IPS-18a (cell line): ENCODE results near the gene PRSS56.

Source experiments
- H3K27ac ChIP-seq: one replicate; pipeline ENCODE4 v1.5.1; 2013; ENCODE audit warnings: low read length
- H3K27me3 ChIP-seq: one replicate; pipeline ENCODE4 v1.6.1; 2013; ENCODE audit warnings: mild to moderate bottlenecking, low read length; ENCODE audit not compliant: control insufficient read depth, insufficient read depth
- H3K36me3 ChIP-seq: one replicate; pipeline ENCODE4 v1.6.1; 2013; ENCODE audit warnings: low read depth, low read length; ENCODE audit not compliant: control insufficient read depth
- H3K4me1 ChIP-seq: one replicate; pipeline ENCODE4 v1.6.1; 2013; ENCODE audit warnings: low read depth, low read length; ENCODE audit not compliant: control insufficient read depth
- H3K4me3 ChIP-seq: one replicate; pipeline ENCODE4 v1.5.1; 2013; ENCODE audit warnings: low read length
- H3K9ac ChIP-seq: one replicate; pipeline ENCODE4 v1.6.1; 2013; ENCODE audit warnings: mild to moderate bottlenecking, low read length, moderate library complexity
- H3K9me3 ChIP-seq: one replicate; pipeline ENCODE4 v1.6.1; 2013; ENCODE audit warnings: low read depth, low read length; ENCODE audit not compliant: control insufficient read depth

Gene PRSS56

GRCh38 chr2:232488721-232489300 is 31.4 kb upstream of the PRSS56 start:
- Histone ChIP-seq H3K9ac (no peak overlapping the region), H3K9me3 (no peaks in the 10 kb centered on the region), H3K4me1 (peaks cover 10% of the 10 kb centered on the region), H3K27ac (no peak overlapping the region), H3K36me3 (no peaks in the 10 kb centered on the region), H3K4me3 (no peak overlapping the region), H3K27me3 (peaks cover 67% of the 10 kb centered on the region)

- Histone ChIP-seq H3K9ac (no peak overlapping the region), H3K36me3 (no peaks in the 10 kb centered on the region), H3K9me3 (no peaks in the 10 kb centered on the region), H3K27me3 (peaks cover 58% of the 10 kb centered on the region), H3K4me1 (peaks cover 13% of the 10 kb centered on the region), H3K27ac (no peak overlapping the region), H3K4me3 (no peak overlapping the region)
These were observed 30.5 kb upstream of the PRSS56 start for GRCh38 chr2:232489516-232490220.

- H3K9ac ChIP-seq, result no peak overlapping the region
- H3K27me3 ChIP-seq, result peaks cover 50% of the 10 kb centered on the region
- no peak overlapping the region for H3K27ac ChIP-seq
- H3K4me1 ChIP-seq, result peaks cover 13% of the 10 kb centered on the region
- H3K9me3 ChIP-seq, result no peaks in the 10 kb centered on the region
- H3K36me3 ChIP-seq, result no peaks in the 10 kb centered on the region
- no peak overlapping the region for H3K4me3 ChIP-seq
These were observed 29.7 kb upstream of the PRSS56 start for GRCh38 chr2:232490221-232491138.

GRCh38 chr2:232491139-232491780 is 28.9 kb upstream of the PRSS56 start:
- H3K27ac ChIP-seq, result no peak overlapping the region
- H3K36me3 ChIP-seq, result no peaks in the 10 kb centered on the region
- H3K9ac ChIP-seq, result no peak overlapping the region
- H3K4me1 ChIP-seq, result peaks cover 13% of the 10 kb centered on the region
- H3K9me3 ChIP-seq, result no peaks in the 10 kb centered on the region
- H3K4me3 ChIP-seq, result no peak overlapping the region
- H3K27me3 ChIP-seq, result peaks cover 42% of the 10 kb centered on the region

- no peaks in the 10 kb centered on the region for H3K9me3 ChIP-seq
- no peaks in the 10 kb centered on the region for H3K36me3 ChIP-seq
- no peak overlapping the region for H3K4me3 ChIP-seq
- no peak overlapping the region for H3K9ac ChIP-seq
- peaks cover 13% of the 10 kb centered on the region for H3K4me1 ChIP-seq
- H3K27ac ChIP-seq, result no peak overlapping the region
- H3K27me3 ChIP-seq, result peaks cover 32% of the 10 kb centered on the region
These were observed 27.8 kb upstream of the PRSS56 start for GRCh38 chr2:232492236-232492848.

- no peaks in the 10 kb centered on the region for H3K9me3 ChIP-seq
- H3K27ac ChIP-seq, result no peak overlapping the region
- peaks cover 25% of the 10 kb centered on the region for H3K27me3 ChIP-seq
- no peaks in the 10 kb centered on the region for H3K36me3 ChIP-seq
- no peak overlapping the region for H3K9ac ChIP-seq
- H3K4me1 ChIP-seq, result peaks cover 13% of the 10 kb centered on the region
- H3K4me3 ChIP-seq, result no peak overlapping the region
These were observed 27.1 kb upstream of the PRSS56 start for GRCh38 chr2:232492963-232493700.

- Histone ChIP-seq H3K9me3 (no peaks in the 10 kb centered on the region), H3K9ac (no peak overlapping the region), H3K36me3 (no peaks in the 10 kb centered on the region), H3K27me3 (peaks cover 17% of the 10 kb centered on the region), H3K4me1 (peaks cover 13% of the 10 kb centered on the region), H3K4me3 (no peak overlapping the region), H3K27ac (no peak overlapping the region)
These were observed 26.3 kb upstream of the PRSS56 start for GRCh38 chr2:232493701-232494474.

- H3K9me3 ChIP-seq, result no peaks in the 10 kb centered on the region
- peaks cover 11% of the 10 kb centered on the region for H3K27me3 ChIP-seq
- H3K4me1 ChIP-seq, result peaks cover 8% of the 10 kb centered on the region
- H3K9ac ChIP-seq, result no peak overlapping the region
- H3K27ac ChIP-seq, result no peak overlapping the region
- H3K4me3 ChIP-seq, result no peak overlapping the region
- no peaks in the 10 kb centered on the region for H3K36me3 ChIP-seq
These were observed 25.6 kb upstream of the PRSS56 start for GRCh38 chr2:232494542-232494941.

- peaks cover 3% of the 10 kb centered on the region for H3K27me3 ChIP-seq
- no peak overlapping the region for H3K9ac ChIP-seq
- no peak overlapping the region for H3K4me3 ChIP-seq
- no peaks in the 10 kb centered on the region for H3K36me3 ChIP-seq
- H3K4me1 ChIP-seq, result peaks cover 4% of the 10 kb centered on the region
- H3K9me3 ChIP-seq, result no peaks in the 10 kb centered on the region
- H3K27ac ChIP-seq, result no peak overlapping the region
These were observed 24.9 kb upstream of the PRSS56 start for GRCh38 chr2:232495292-232495691.
